Measurements from ENCODE around the gene MACROH2A1.

Gene MACROH2A1

DNA sequence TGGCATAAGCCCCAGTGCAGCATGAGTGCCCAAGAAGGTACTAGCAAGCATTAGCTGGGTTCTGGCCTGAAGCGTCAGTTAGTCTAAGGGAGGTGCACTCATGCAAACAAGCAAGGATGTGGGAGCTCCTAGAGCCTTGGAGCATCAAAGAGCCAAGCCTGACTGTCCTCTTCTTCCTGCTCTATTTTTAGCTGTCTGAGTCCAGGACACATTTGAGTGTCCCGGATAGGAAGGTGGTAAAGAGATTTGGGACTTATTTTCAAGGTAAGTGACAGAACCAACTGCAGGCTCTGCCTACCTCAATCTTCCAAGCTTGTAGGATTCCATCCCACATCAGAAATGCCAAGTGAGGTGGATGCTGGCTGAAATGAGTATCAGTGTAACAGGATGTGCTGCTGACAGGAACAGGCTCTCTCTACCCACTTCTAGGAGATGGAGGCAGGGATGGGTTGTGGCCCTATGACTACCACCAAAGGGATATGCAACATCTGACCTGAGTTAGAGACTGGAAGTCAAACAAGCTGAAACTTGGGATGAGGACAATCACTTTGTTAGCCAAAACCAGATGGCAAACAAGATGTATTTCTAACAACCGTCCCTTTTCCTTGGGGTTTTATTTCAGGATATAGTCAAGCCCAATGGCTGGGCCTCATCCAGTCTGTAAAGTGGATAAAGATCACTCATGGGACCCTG, 15.1 kb downstream of the MACROH2A1 start:
- no peaks in the 10 kb centered on the region for H3K4me1 ChIP-seq (ENCODE audit: control insufficient read depth, low read length)
- H3K4me2 ChIP-seq (ENCODE audit: low read length) = no peak overlapping the region
- H3K27me3 ChIP-seq (ENCODE audit: control insufficient read depth, low read length) = no peaks in the 10 kb centered on the region
- peaks cover 94% of the 10 kb centered on the region for H3K36me3 ChIP-seq (ENCODE audit: control insufficient read depth, low read length)
- H3K79me2 ChIP-seq (ENCODE audit: control insufficient read depth, low read length) = peaks cover 98% of the 10 kb centered on the region
- no peaks in the 10 kb centered on the region for H3K9me2 ChIP-seq (replicated peaks; ENCODE audit: control insufficient read depth, low read length)
- no peaks in the 10 kb centered on the region for H3F3A ChIP-seq (ENCODE audit: control insufficient read depth, insufficient read depth)
- no peak overlapping the region for H3K4me3 ChIP-seq (ENCODE audit: low read length)
- H3K27ac ChIP-seq (ENCODE audit: low read depth, low read length) = no peak overlapping the region
- H4K20me1 ChIP-seq (ENCODE audit: control insufficient read depth, insufficient read depth, low read depth, low read length) = peaks cover 44% of the 10 kb centered on the region
- no peaks in the 10 kb centered on the region for H3K9me3 ChIP-seq (ENCODE audit: control insufficient read depth, insufficient read depth, low read length)
- no peak for TF ChIP-seq EZH2phosphoT487 (IDR thresholded peaks at IDR 0.05; ENCODE audit: borderline replicate concordance, low read length)
- TF ChIP-seq, protein P1, sequence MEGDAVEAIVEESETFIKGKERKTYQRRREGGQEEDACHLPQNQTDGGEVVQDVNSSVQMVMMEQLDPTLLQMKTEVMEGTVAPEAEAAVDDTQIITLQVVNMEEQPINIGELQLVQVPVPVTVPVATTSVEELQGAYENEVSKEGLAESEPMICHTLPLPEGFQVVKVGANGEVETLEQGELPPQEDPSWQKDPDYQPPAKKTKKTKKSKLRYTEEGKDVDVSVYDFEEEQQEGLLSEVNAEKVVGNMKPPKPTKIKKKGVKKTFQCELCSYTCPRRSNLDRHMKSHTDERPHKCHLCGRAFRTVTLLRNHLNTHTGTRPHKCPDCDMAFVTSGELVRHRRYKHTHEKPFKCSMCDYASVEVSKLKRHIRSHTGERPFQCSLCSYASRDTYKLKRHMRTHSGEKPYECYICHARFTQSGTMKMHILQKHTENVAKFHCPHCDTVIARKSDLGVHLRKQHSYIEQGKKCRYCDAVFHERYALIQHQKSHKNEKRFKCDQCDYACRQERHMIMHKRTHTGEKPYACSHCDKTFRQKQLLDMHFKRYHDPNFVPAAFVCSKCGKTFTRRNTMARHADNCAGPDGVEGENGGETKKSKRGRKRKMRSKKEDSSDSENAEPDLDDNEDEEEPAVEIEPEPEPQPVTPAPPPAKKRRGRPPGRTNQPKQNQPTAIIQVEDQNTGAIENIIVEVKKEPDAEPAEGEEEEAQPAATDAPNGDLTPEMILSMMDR (IDR thresholded peaks at IDR 0.05; ENCODE audit: low read depth, low read length, poor library complexity, severe bottlenecking) = no peak

DNA sequence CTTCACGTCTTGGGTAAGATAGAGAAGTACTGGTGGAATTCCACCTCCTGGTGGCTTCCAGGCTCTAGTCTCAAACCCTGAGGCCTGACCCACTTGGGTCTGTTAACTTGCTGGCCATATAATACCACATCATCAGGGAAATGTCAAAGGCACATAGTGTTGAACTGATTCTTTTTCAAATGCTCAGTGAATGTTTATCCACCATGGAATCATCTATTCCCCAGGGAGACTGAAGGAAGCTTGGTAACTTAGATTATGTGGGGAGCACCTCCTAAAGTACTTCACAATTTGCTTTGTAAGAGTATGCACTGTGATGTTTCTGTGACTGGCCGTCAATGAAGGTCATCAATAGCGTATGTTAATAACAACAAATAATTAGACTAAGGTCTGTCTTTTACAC, 16.1 kb downstream of the MACROH2A1 start:
- Histone ChIP-seq H3K4me1 (ENCODE audit: control insufficient read depth, low read length) (no peaks in the 10 kb centered on the region), H3K27me3 (ENCODE audit: control insufficient read depth, low read length) (no peaks in the 10 kb centered on the region), H3F3A (ENCODE audit: control insufficient read depth, insufficient read depth) (no peaks in the 10 kb centered on the region), H3K36me3 (ENCODE audit: control insufficient read depth, low read length) (peaks cover 94% of the 10 kb centered on the region), H3K9me3 (ENCODE audit: control insufficient read depth, insufficient read depth, low read length) (no peaks in the 10 kb centered on the region), H3K4me3 (ENCODE audit: low read length) (no peak overlapping the region), H3K27ac (ENCODE audit: low read depth, low read length) (no peak overlapping the region), H4K20me1 (ENCODE audit: control insufficient read depth, insufficient read depth, low read depth, low read length) (peaks cover 39% of the 10 kb centered on the region), H3K79me2 (ENCODE audit: control insufficient read depth, low read length) (peaks cover 98% of the 10 kb centered on the region), H3K4me2 (ENCODE audit: low read length) (no peak overlapping the region), H3K9me2 (replicated peaks; ENCODE audit: control insufficient read depth, low read length) (no peaks in the 10 kb centered on the region)
- TF ChIP-seq, protein P1 (IDR thresholded peaks at IDR 0.05; ENCODE audit: low read depth, low read length, poor library complexity, severe bottlenecking) = no peak
- no peak for TF ChIP-seq EZH2phosphoT487 (IDR thresholded peaks at IDR 0.05; ENCODE audit: borderline replicate concordance, low read length)

DNA sequence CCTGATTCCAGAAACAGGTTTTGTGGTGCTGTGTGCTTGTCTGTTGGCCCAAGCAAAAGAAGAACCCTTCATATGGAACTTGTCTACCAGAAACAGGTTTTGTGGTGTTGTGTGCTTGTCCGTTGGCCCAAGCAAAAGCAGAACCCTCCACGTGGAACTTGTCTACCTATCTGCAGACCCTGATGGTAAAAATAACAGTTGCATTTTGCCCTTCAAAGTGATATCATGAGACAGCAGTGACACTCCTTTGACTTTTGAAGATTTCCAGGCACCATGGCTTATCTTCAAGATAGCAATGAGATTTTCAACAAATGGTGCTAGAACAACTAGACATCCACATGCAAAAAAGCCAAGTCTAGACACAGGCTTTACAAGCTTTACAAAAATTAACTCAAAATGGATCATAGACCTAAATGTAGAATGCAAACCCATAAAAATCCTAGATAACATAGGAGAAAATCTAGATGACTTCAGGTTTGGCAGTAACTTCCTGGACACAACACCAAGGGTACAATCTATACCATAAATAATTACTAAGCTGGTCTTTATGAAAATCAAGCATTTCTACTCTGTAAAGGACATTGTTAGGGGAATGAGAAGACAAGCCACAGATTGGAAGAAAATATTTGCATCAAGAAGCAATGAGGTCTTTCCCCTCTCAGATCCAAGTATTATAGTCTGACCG, 16.8 kb downstream of the MACROH2A1 start:
- Histone ChIP-seq H3F3A (ENCODE audit: control insufficient read depth, insufficient read depth) (no peaks in the 10 kb centered on the region), H3K4me3 (ENCODE audit: low read length) (no peak overlapping the region), H3K9me2 (replicated peaks; ENCODE audit: control insufficient read depth, low read length) (no peaks in the 10 kb centered on the region), H3K36me3 (ENCODE audit: control insufficient read depth, low read length) (peaks cover 95% of the 10 kb centered on the region), H3K79me2 (ENCODE audit: control insufficient read depth, low read length) (peaks cover 98% of the 10 kb centered on the region), H3K4me2 (ENCODE audit: low read length) (no peak overlapping the region), H4K20me1 (ENCODE audit: control insufficient read depth, insufficient read depth, low read depth, low read length) (peaks cover 34% of the 10 kb centered on the region), H3K27me3 (ENCODE audit: control insufficient read depth, low read length) (no peaks in the 10 kb centered on the region), H3K27ac (ENCODE audit: low read depth, low read length) (no peak overlapping the region), H3K9me3 (ENCODE audit: control insufficient read depth, insufficient read depth, low read length) (no peaks in the 10 kb centered on the region), H3K4me1 (ENCODE audit: control insufficient read depth, low read length) (no peaks in the 10 kb centered on the region)
- TF ChIP-seq, protein P1 (IDR thresholded peaks at IDR 0.05; ENCODE audit: low read depth, low read length, poor library complexity, severe bottlenecking) = no peak
- no peak for TF ChIP-seq EZH2phosphoT487 (IDR thresholded peaks at IDR 0.05; ENCODE audit: borderline replicate concordance, low read length)
